IMR-90 (cell line): ENCODE measurements around the gene RTN4RL2. TPM values are rescaled to one million over a fixed set of nuclear protein-coding genes. Genes with fewer than 3 reads are reported as not detected.

Source experiments
- ATAC-seq: fragments of 200-7000 bp; cut with Tn5 transposase; 2 replicates; pipeline ENCODE4 v1.9.1; 2020; ENCODE audit warnings: low read depth, mild to moderate bottlenecking, moderate library complexity
- BruUV-seq: library from RNA; stranded (reverse); fragments of 400-500 nt; replicated peaks from 2 replicates; lab custom pipeline; 2021; lab: Mats Ljungman, UMichigan
- CTCF ChIA-PET: fragments of 300-600 bp; formaldehyde crosslinking; extraction: SDS; loops from one replicate; lab custom pipeline; 2021; ENCODE audit warnings: antibody characterized with exemption; lab: Yijun Ruan, JAX
- POLR2A ChIA-PET: fragments of 300-600 bp; sonication (Branson Sonifier 250); formaldehyde crosslinking; loops from one replicate; lab custom pipeline; 2022; ENCODE audit warnings: antibody characterized with exemption; ENCODE audit not compliant: unreplicated experiment; lab: Charles Lee
- DNase-seq: peaks from one replicate; pipeline ENCODE4 v3.0.0; 2013
- H2AFZ ChIP-seq: replicated peaks from 2 replicates; pipeline ENCODE3; 2013; ENCODE audit warnings: low read length, mild to moderate bottlenecking; ENCODE audit not compliant: poor library complexity
- H2AK5ac ChIP-seq: 2 replicates; pipeline ENCODE4 v1.6.1; 2013; ENCODE audit warnings: low read depth, low read length, inconsistent platforms
- H2AK9ac ChIP-seq: replicated peaks from 2 replicates; pipeline ENCODE3; 2013; ENCODE audit warnings: mild to moderate bottlenecking, low read depth, low read length, moderate library complexity; ENCODE audit not compliant: poor library complexity
- H2BK120ac ChIP-seq: 2 replicates; pipeline ENCODE4 v1.6.1; 2013; ENCODE audit warnings: low read depth, low read length, inconsistent platforms
- H2BK15ac ChIP-seq: 3 replicates; pipeline ENCODE4 v1.6.1; 2013; ENCODE audit warnings: low read depth, low read length, inconsistent platforms
- H2BK20ac ChIP-seq: 2 replicates; pipeline ENCODE4 v1.6.1; 2013; ENCODE audit warnings: low read depth, mild to moderate bottlenecking, inconsistent platforms, low read length, moderate library complexity
- H2BK5ac ChIP-seq: 2 replicates; pipeline ENCODE4 v1.6.1; 2013; ENCODE audit warnings: mild to moderate bottlenecking, low read depth, low read length, inconsistent platforms; ENCODE audit not compliant: poor library complexity, severe bottlenecking
- H3K14ac ChIP-seq: replicated peaks from 2 replicates; pipeline ENCODE4 v1.6.1; 2013; ENCODE audit warnings: low read depth, low read length, inconsistent platforms
- H3K18ac ChIP-seq: 2 replicates; pipeline ENCODE4 v1.6.1; 2013; ENCODE audit warnings: low read depth, low read length, control low read depth
- H3K23ac ChIP-seq: 2 replicates; pipeline ENCODE4 v1.6.1; 2013; ENCODE audit warnings: low read depth, low read length, inconsistent platforms
- H3K27ac ChIP-seq: 2 replicates; pipeline ENCODE4 v1.5.1; 2013; ENCODE audit warnings: mild to moderate bottlenecking, control low read depth, low read length; ENCODE audit not compliant: insufficient read depth
- H3K27me3 ChIP-seq: 2 replicates; pipeline ENCODE4 v1.6.1; 2013; ENCODE audit warnings: low read length; ENCODE audit not compliant: control insufficient read depth, insufficient read depth
- H3K36me3 ChIP-seq: 2 replicates; pipeline ENCODE4 v1.6.1; 2013; ENCODE audit warnings: low read length, mixed read lengths; ENCODE audit not compliant: control insufficient read depth, insufficient read depth
- H3K4ac ChIP-seq: 2 replicates; pipeline ENCODE4 v1.6.1; 2013; ENCODE audit warnings: low read depth, low read length, inconsistent platforms
- H3K4me1 ChIP-seq: 2 replicates; pipeline ENCODE4 v1.6.1; 2013; ENCODE audit warnings: low read length, mixed read lengths; ENCODE audit not compliant: control insufficient read depth, insufficient read depth
- H3K4me2 ChIP-seq: 2 replicates; pipeline ENCODE4 v1.6.1; 2013; ENCODE audit warnings: low read depth, mild to moderate bottlenecking, control low read depth, low read length, moderate library complexity
- H3K4me3 ChIP-seq: 2 replicates; pipeline ENCODE4 v1.5.1; 2013; ENCODE audit warnings: low read depth, mild to moderate bottlenecking, control low read depth, low read length, moderate library complexity; ENCODE audit not compliant: insufficient read depth
- H3K56ac ChIP-seq: 2 replicates; pipeline ENCODE4 v1.6.1; 2013; ENCODE audit warnings: low read length, inconsistent platforms; ENCODE audit not compliant: insufficient read depth; ENCODE audit errors: extremely low read depth
- H3K79me1 ChIP-seq, 2 experiments: 2 replicates each; pipeline ENCODE4 v1.6.1; 2013; ENCODE audit warnings: low read length in 2 of 2, inconsistent platforms in 1 of 2, low read depth in 1 of 2
- H3K9ac ChIP-seq: 2 replicates; pipeline ENCODE4 v1.6.1; 2013; ENCODE audit warnings: low read depth, low read length, control low read depth
- H3K9me1 ChIP-seq: 2 replicates; pipeline ENCODE4 v1.6.1; 2013; ENCODE audit warnings: low read length, inconsistent platforms; ENCODE audit not compliant: insufficient read depth
- H3K9me3 ChIP-seq: 2 replicates; pipeline ENCODE4 v1.6.1; 2013; ENCODE audit warnings: low read length; ENCODE audit not compliant: control insufficient read depth, insufficient read depth
- H4K20me1 ChIP-seq: 2 replicates; pipeline ENCODE4 v1.6.1; 2013; ENCODE audit warnings: low read length, inconsistent platforms; ENCODE audit not compliant: insufficient read depth
- H4K5ac ChIP-seq: 2 replicates; pipeline ENCODE4 v1.6.1; 2013; ENCODE audit warnings: mild to moderate bottlenecking, low read depth, low read length, control low read depth
- H4K8ac ChIP-seq, 2 experiments: 2 replicates each; pipeline ENCODE4 v1.6.1; 2013; ENCODE audit warnings: low read depth in 2 of 2, low read length in 2 of 2, control low read depth in 1 of 2, inconsistent platforms in 1 of 2
- H4K91ac ChIP-seq: 2 replicates; pipeline ENCODE4 v1.6.1; 2013; ENCODE audit warnings: low read depth, low read length, inconsistent platforms; ENCODE audit not compliant: insufficient read depth
- BHLHE40 ChIP-seq: fragments of 150-350 bp; IDR thresholded peaks from 2 replicates; pipeline ENCODE4 v1.6.1; 2016; ENCODE audit warnings: mild to moderate bottlenecking, low read depth, low read length
- CEBPB ChIP-seq: IDR thresholded peaks from 2 replicates; pipeline ENCODE4 v1.6.1; 2012; ENCODE audit warnings: low read depth, low read length, improper control_type of control experiment
- CHD1 ChIP-seq: IDR thresholded peaks from 2 replicates; pipeline ENCODE4 v1.6.1; 2012; ENCODE audit warnings: low read depth, low read length, improper control_type of control experiment
- FOS ChIP-seq: fragments of 150-350 bp; IDR thresholded peaks from 2 replicates; pipeline ENCODE4 v1.6.1; 2016; ENCODE audit warnings: low read depth, low read length
- MAFK ChIP-seq: IDR thresholded peaks from 2 replicates; pipeline ENCODE4 v1.6.1; 2012; ENCODE audit warnings: low read depth, low read length, improper control_type of control experiment
- MAZ ChIP-seq: IDR thresholded peaks from 2 replicates; pipeline ENCODE4 v1.6.1; 2012; ENCODE audit warnings: low read depth, mild to moderate bottlenecking, low read length, improper control_type of control experiment, moderate library complexity, borderline replicate concordance
- MXI1 ChIP-seq: IDR thresholded peaks from 2 replicates; pipeline ENCODE4 v1.6.1; 2012; ENCODE audit warnings: low read depth, mild to moderate bottlenecking, low read length, moderate library complexity, borderline replicate concordance
- POLR2A ChIP-seq: IDR thresholded peaks from 2 replicates; pipeline ENCODE4 v1.6.1; 2012; ENCODE audit warnings: mild to moderate bottlenecking, low read depth, low read length
- RAD21 ChIP-seq: IDR thresholded peaks from 2 replicates; pipeline ENCODE4 v1.6.1; 2012; ENCODE audit warnings: low read length, improper control_type of control experiment
- RCOR1 ChIP-seq: IDR thresholded peaks from 2 replicates; pipeline ENCODE4 v1.6.1; 2012; ENCODE audit warnings: mild to moderate bottlenecking, low read length, improper control_type of control experiment; ENCODE audit not compliant: insufficient replicate concordance
- RFX5 ChIP-seq: IDR thresholded peaks from 2 replicates; pipeline ENCODE4 v1.8.0; 2012; ENCODE audit warnings: low read depth, mild to moderate bottlenecking, low read length, moderate library complexity
- WGBS, 2 experiments: methylation state at CpG; one replicate each; pipeline versions ENCODE4 v1.1.5 to v1.1.7; 2013; ENCODE audit warnings: missing lambda C conversion rate in 2 of 2; ENCODE audit not compliant: insufficient read length in 1 of 2; ENCODE audit errors: extremely low coverage in 2 of 2; 5-methylcytosine and 5-hydroxymethylcytosine counted together
- dilution Hi-C: fragments of 300-500 bp; cut with HindIII; formaldehyde crosslinking; loops from one replicate; pipeline ENCODE4 v1.14.3; 2018; ENCODE audit warnings: low sequenced_read_pairs; ENCODE audit not compliant: unreplicated experiment
- in situ Hi-C: fragments of 300-500 bp; cut with MboI; formaldehyde crosslinking; loops from 3 replicates; pipeline ENCODE4 v1.14.3; 2019; ENCODE audit warnings: low sequenced_read_pairs, inconsistent platforms, mixed read lengths
- intact Hi-C: fragments of 100-400 bp; cut with micrococcal nuclease; formaldehyde crosslinking; loops from 2 replicates; pipeline ENCODE4 v1.10.0; 2022
- polyA plus RNA-seq, 3 experiments: library from polyadenylated mRNA; depleted of rRNA; stranded (reverse); fragments of >200 nt; gene quantifications; 2 replicates each; pipeline ENCODE4 v1.2.3, GENCODE V29; 2012; ENCODE audit warnings: low replicate concordance in 1 of 3
- total RNA-seq: library from RNA; depleted of rRNA; stranded (reverse); fragments of >200 nt; gene quantifications from 2 replicates; pipeline ENCODE4 v1.2.3, GENCODE V29; 2012
- TF ChIP-seq, protein P1 (sequence below): fragments of 150-350 bp; IDR thresholded peaks from 2 replicates; pipeline ENCODE4 v1.6.1; 2017; ENCODE audit warnings: mild to moderate bottlenecking, antibody characterized with exemption, low read length, low read depth
- TF ChIP-seq, protein P2 (sequence below): fragments of 150-350 bp; IDR thresholded peaks from 2 replicates; pipeline ENCODE4 v1.6.1; 2016; ENCODE audit warnings: low read depth, mild to moderate bottlenecking, low read length, moderate library complexity, borderline replicate concordance
- TF ChIP-seq, protein P3 (sequence below): conservative IDR thresholded peaks from 2 replicates; pipeline ENCODE4 v1.5.1; 2012; ENCODE audit warnings: mild to moderate bottlenecking, low read depth, low read length, improper control_type of control experiment

Gene RTN4RL2
- total and polyA plus RNA-seq, 2 of the 4 experiments (the other 2 are of a cell fraction): 1.5 TPM; not detected in 1

DNA sequence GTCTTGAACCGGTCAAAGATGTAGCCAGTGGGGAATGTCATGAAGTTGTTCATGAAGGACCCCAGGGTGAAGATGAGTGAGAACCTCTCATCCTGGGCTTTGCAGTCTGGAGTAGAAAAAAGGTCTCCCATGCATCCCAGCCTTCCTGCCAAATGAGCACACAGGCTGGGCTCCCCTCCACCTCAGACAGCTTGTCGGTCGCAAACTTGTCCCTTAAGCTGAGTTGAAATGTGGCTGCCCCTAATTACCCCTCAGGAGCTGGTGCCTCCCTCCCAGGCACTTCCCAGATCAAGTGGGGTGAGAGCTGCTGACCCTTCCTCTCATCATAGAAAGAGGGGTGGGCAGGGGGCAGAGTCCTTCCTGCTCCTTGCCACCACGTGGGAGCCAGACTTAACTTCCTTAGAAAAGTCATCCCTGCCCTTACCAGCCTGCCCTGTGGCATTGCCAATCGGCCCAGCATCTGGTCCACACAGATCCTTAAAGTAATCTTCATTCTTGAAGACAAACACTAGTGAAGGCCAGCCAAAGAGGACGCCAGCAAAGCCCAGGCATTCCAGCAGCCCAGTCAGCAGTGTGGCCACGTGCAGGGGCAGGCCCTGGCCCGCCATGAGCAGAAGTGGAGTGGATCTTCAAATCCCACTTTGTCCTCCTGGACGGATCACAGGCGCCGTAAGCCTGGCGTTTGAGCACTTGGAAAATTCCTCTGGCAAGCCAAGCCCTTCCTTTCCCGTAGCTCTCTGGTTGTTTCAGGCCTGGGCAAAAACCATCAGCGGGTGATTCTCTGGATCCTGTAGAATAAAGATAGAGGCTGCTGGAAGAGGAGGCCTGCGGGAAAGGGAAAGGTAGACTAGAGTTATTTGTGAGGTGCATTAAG, 34.5 kb upstream of the RTN4RL2 start:
- DNase-seq (peak; percentile 14), ATAC-seq (no peak)
- WGBS, 2 experiments: 93% methylated on average over 2 of the region's 15 CpGs; no CpG with 5 or more reads in 1 of the 2 experiments
- Histone ChIP-seq H3K9me1 (peaks cover 18% of the 10 kb centered on the region), H3K14ac (peak overlapping the region; percentile 86), H3K56ac (no peak overlapping the region), H3K79me1 (peaks cover 6 to 23% of the 10 kb centered on the region in 2 experiments; a peak in 3 of 4 replicates), H2BK120ac (peak overlapping the region; percentile 88), H3K18ac (peak overlapping the region; percentile 11; the same call in 1 of the 2 replicates), H2AK5ac (peak overlapping the region; percentile 92), H2BK5ac (peak overlapping the region; percentile 55), H3K27ac (peak overlapping the region; percentile 11; the same call in 1 of the 2 replicates), H3K23ac (peak overlapping the region; percentile 23; the same call in 1 of the 2 replicates), H3K4me2 (no peak overlapping the region; the same call in 1 of the 2 replicates), H3K9me3 (no peaks in the 10 kb centered on the region), H2BK20ac (peak overlapping the region; percentile 87), H3K4ac (peak overlapping the region; percentile 91), H3K9ac (no peak overlapping the region), H3K27me3 (no peaks in the 10 kb centered on the region), H2AK9ac (peak overlapping the region; percentile 95), H3K4me3 (no peak overlapping the region), H4K5ac (peak overlapping the region; percentile 46), H4K91ac (peak overlapping the region; percentile 80), H4K8ac (peak overlapping the region; percentile 53 to 90; a peak in 3 of 4 replicates), H3K36me3 (0 out of 2 replicates have a peak, but pooled peaks cover 3% of the 10 kb centered on the region), H2AFZ (peak overlapping the region; percentile 80), H3K4me1 (peaks cover 31% of the 10 kb centered on the region), H4K20me1 (0 out of 2 replicates have a peak, but pooled peaks cover 4% of the 10 kb centered on the region), H2BK15ac (peak overlapping the region; percentile 62; the same call in 2 of the 3 replicates)
- ChIA-PET CTCF (no interaction called here), POLR2A (no interaction called here)
- dilution Hi-C loops: no loop called here
- intact Hi-C loops: no loop called here
- in situ Hi-C loops: no loop called here
- BruUV-seq: no TSS peak
- TF ChIP-seq, protein P1, sequence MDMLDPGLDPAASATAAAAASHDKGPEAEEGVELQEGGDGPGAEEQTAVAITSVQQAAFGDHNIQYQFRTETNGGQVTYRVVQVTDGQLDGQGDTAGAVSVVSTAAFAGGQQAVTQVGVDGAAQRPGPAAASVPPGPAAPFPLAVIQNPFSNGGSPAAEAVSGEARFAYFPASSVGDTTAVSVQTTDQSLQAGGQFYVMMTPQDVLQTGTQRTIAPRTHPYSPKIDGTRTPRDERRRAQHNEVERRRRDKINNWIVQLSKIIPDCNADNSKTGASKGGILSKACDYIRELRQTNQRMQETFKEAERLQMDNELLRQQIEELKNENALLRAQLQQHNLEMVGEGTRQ: no peak
- TF ChIP-seq MAZ (no peak), RAD21 (no peak), RCOR1 (no peak), CHD1 (no peak), BHLHE40 (no peak), POLR2A (no peak), MXI1 (no peak), CEBPB (no peak), RFX5 (no peak), FOS (no peak), MAFK (no peak)
- TF ChIP-seq, protein P2, sequence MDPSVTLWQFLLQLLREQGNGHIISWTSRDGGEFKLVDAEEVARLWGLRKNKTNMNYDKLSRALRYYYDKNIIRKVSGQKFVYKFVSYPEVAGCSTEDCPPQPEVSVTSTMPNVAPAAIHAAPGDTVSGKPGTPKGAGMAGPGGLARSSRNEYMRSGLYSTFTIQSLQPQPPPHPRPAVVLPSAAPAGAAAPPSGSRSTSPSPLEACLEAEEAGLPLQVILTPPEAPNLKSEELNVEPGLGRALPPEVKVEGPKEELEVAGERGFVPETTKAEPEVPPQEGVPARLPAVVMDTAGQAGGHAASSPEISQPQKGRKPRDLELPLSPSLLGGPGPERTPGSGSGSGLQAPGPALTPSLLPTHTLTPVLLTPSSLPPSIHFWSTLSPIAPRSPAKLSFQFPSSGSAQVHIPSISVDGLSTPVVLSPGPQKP: no peak
- TF ChIP-seq, protein P3, sequence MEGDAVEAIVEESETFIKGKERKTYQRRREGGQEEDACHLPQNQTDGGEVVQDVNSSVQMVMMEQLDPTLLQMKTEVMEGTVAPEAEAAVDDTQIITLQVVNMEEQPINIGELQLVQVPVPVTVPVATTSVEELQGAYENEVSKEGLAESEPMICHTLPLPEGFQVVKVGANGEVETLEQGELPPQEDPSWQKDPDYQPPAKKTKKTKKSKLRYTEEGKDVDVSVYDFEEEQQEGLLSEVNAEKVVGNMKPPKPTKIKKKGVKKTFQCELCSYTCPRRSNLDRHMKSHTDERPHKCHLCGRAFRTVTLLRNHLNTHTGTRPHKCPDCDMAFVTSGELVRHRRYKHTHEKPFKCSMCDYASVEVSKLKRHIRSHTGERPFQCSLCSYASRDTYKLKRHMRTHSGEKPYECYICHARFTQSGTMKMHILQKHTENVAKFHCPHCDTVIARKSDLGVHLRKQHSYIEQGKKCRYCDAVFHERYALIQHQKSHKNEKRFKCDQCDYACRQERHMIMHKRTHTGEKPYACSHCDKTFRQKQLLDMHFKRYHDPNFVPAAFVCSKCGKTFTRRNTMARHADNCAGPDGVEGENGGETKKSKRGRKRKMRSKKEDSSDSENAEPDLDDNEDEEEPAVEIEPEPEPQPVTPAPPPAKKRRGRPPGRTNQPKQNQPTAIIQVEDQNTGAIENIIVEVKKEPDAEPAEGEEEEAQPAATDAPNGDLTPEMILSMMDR: no peak
